HG03280 (cell line): ENCODE measurements around the gene IL1RL2.

ENCODE experiments used
- ATAC-seq: cut with Tn5 transposase; IDR thresholded peaks from one replicate; pipeline ENCODE4 v1.9.1; 2021; ENCODE audit warnings: mild to moderate bottlenecking, moderate library complexity; ENCODE audit not compliant: unreplicated experiment

IL1RL2 gene

DNA sequence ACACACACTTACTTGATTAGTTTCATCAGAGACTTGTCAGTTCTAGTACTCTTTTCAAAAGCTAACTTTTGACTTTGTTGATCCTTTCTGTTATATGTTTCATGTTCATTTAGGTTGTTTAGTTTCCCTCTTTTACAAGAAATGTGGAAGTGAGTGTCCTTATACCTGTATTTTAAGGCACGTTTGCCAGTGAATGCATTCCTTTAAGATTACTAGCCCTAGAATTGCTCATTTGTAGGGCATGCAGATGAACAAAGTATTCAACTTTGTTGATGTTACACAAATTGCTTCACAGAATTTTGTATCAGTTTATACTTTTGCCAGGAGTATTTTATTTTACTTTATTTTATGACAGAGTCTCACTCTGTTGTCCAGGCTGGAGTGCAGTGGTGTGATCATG lies 6.3 kb downstream of the IL1RL2 start:
- no peak for ATAC-seq

DNA sequence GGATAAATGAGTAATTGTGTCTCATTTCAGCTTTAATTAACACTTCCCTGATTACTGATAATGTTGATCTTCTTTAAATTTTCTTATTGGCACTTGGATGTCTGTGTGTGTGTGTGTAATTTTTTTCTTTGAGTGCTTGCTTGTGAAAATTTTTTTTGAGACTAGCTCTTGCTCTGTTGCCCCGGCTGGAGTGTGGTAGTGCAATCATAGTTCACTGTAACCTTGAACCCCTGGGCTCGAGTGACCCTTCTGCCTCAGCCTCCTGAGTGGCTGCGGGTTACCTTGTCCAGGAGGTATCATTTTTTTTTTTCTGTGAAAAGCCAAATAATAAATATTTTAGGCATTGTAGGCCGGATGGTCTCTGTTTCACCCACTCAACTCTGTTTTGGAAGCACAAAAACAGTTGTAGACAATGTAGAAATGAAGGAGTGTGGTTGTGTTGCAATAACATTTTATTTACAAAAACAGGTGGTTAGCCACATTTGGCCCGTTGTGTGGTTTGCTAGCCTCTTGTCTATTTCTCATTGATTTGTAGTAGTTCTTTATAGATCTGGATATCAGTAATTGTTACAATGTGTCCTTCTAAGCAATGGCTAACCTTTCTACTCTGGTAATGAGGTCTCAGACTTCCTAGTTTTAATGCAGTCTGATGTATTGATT lies 7.9 kb downstream of the IL1RL2 start:
- ATAC-seq = no peak

DNA sequence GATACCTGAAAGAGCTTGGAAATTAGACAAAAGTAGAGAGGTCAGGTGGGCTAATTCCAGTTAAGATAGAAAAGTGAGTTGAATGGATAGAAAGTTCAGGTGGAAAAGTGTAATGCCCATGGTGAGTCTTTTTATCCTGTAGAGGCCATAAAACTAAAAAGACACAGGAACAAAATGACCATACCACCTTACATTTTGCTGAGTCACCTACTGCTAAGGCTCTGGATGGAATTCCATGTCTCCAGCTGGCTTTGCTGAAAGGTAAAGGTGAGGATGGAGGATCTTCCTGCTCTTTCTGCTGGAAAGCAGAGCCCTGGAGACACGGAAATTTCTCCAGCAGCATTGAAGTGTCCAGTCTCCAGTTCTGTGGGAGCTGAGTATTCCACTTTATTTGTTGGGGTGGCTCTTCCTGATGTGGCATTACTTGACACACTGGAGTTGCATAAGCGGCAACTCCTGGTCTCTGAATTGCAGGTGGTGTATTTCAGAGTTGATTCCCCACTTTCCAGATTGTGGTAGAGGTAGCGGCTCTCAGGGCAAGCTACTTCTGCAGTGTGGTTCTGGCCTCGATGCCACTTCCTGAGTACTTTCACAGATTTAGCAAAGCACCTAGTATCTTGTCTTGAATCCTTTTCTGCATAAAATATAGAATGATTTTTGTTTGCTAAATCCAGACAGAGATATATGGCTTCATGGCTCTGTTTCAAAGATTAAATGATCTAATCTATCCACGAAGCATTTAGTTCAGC lies 10.7 kb downstream of the IL1RL2 start:
- no peak for ATAC-seq

DNA sequence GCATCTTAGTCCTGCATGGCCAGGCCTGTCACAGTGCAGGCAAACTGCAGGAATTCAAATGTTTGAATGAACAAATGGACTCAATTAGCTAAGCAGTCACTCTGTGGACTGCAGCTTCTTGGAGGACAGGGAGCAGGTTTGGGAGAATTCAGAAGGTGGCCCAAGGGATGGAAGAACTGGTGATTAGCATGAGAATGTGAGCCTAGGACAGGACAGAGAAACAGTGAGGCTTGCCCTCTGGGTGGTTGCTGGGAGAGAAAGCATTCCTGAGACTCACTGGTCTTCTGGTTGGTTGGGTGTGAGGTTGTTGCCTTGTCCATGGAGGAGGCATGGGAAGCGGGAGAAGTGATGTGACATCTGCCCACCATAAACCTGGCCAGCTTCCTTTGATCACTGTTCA lies 13.7 kb downstream of the IL1RL2 start:
- no peak for ATAC-seq

DNA sequence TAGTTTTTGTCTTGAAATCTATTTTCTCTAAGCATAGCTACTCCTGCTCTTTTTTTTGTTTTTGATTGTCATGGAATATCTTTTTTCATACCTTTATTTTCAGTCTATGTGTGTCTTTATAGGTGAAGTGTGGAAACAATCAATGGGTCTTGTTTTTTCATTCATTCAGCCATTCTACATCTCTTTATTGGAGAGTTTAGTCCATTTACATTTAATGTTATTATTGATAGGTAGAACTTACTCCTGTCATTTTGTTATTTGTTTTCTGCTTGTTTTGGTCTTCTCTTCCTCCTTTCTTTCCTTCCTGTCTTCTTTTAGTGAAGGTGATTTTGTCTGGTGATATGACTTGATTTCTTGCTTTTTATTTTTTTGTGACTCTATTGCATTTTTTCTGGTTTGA lies 17.8 kb downstream of the IL1RL2 start:
- no peak for ATAC-seq

DNA sequence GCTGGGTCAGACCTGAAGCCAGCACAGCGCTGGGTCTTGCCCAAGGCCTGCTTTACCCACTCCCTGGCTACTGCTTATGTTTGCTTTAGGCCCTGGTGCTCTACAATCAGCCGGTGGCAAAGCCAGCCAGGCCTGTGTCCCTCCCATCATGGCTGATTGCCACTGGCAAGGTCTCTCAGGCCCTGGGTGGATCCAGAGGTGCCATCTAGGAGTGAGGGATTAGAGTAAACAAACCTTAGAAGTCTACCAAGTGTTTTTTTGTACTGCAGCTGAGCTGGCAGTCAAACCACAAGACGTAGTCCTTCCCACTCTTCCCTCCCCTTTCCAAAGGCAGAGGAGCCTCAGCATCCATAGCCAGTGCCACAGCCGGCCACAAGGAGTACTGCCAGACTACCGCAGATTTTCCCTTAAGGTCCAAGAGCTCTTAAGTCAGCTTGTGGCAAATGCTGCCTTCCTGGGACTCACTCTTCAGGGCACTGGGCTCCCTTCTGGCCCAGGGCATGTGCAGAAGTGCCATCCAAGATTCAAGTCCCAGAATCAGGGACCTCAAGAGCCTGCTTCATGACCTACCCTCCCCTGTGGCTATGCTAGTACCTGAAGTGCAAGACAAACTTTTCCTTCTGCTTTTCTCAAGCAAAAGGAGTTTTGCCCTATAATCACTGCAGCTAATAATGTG lies 20.0 kb downstream of the IL1RL2 start:
- ATAC-seq = no peak

DNA sequence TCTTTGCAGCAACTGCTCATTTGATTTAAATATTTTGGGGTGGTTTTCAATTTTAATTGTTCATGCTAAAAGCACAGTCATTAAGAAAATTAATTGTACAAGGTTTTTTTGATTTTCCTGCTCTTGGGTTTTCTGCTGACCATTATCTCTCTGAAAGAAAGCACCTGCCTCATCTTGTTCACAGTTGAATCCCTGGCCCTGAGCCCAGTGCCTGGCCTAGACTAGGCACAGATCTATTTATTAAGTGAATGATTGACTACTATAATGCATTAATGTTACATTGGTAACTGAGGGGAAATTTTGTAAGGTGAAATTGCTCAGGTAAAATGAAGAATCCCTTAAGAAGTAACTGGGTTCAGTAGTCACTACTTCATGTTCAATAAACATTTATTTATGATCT lies 22.0 kb downstream of the IL1RL2 start:
- no peak for ATAC-seq

DNA sequence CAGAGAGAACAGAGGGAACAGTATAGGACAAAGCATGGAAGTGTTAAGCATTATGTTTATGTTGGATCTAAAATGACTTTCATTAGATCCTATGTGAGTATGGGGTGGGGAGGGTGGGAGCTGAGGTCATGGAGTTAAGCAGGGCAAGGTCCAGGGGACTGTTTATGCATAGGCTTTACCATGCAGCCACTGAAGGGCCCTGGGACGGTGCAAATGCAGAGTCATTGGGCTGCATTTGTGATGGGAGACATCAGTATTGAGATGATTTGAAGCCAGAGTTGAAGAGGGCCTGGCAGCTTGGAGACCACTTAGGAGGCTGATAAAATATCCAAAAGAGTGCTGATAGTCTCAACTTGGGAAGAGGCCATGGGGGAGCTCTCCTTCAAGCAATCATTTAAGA lies 22.7 kb downstream of the IL1RL2 start:
- ATAC-seq = no peak

DNA sequence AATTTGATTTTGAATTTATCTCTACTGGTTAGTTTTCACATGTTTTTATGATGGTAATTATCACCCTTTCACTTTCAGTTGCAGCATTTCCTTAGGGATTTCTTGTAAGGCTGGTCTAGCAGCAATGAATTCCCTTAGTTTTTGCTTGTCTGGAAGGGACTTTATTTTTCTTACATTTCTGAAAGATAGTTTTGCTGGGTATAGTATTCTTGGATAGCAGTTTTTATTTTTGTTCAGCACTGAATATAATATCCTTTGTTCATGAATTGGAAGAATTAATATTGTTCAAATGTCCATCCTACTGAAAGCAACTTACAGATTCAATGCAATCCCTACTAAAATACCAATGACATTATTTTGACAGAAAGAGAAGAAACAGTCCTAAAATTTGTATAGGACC lies 30.2 kb downstream of the IL1RL2 start:
- no peak for ATAC-seq

DNA sequence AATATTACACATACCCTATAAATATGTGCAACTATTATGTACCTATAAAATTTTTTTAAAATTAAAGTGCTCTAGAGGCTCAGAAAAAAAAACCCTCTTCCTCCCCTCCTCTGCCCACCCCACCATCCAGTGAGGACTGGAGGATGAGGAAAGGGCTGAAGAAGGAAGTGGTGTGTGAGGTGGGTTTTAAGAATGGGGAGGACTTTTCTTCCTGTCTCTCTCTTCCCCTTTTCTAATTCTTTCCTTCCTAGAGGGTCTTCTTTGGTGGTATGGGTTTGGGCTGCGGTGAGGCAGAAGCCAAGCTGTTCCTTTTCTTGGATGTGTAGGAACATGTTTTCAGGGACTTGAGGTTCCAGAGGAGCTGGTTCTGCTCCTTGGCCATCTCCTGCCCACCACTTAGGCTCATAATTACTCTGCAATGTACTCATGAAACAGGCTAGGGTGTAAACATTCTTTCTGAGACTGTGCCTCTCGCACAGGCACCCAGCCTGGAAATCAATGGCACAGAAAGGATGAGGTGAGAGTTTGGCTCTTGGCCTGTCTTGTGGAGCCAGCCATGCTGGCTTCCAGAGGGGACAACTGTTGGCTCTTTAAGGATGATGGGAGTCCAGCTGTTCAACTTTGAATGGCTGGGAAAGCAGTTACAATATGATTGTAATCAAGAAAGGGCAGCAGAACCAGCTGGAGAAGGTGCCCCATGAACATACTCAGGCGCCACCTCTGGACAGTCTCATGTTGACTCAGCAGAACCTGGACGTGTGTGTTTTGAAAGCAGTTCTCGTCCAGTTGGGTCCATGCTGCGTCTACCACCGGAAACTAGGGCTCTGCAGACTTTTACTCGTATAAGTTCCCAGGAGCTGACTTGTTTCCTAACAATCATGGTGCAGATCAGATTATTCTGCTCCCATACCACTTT lies 38.3 kb downstream of the IL1RL2 start:
- ATAC-seq = no peak

DNA sequence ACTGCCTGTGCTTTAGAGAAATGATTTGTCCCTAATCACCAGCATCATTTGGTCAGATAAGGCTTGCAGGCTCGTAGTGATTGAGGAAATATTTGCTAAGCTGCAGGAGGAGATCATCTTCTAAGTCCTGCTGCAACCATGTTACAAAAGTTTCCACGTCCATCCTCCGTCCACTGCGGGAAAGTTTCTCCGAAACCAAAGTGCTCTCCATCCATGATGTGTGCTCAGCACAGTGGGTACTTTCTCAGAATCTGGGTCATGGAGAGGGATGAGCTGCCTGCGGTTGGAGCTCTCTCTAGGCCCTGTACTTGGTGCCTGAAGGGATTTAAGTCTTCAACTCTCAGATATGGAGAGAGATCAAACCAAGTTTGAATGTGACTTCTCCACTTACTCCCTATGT lies 39.3 kb downstream of the IL1RL2 start:
- no peak for ATAC-seq

DNA sequence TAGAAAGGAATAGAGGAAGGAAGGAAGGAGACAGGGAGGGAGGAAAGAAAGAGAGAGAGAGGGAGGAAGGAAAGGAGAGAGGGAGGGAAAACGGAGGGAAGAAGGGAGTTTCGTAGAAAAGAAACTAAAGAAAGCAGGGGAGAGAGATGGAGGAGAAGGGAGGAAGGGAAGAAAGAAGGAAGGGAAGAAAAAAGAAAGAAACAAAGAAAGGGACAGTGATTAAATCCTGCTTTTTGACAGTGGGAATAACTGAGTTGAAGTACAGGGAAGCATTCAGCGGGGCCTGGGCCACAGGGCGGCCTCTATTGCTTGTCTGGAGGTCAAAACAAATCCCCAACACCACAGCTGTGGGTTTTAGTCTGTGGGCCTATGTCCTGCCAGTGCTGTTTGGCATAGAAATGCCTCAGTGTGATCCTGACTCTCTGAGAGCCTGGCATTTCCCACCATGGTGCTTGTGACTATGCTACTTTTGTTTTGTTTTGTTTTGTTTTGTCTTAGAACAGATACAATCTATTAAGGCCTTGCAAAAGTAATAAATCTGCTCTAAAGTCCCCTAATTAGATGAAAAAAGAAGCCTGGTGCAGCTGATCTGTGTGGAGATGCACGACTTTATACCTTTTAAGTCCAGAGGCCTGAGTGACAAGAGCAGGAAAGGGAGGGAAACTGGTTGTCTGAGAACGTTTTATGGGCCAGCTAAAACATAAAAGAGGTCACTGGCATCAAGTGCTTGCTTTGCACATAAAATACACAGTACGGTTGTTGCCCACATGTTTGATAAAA lies 40.0 kb downstream of the IL1RL2 start:
- no peak for ATAC-seq

DNA sequence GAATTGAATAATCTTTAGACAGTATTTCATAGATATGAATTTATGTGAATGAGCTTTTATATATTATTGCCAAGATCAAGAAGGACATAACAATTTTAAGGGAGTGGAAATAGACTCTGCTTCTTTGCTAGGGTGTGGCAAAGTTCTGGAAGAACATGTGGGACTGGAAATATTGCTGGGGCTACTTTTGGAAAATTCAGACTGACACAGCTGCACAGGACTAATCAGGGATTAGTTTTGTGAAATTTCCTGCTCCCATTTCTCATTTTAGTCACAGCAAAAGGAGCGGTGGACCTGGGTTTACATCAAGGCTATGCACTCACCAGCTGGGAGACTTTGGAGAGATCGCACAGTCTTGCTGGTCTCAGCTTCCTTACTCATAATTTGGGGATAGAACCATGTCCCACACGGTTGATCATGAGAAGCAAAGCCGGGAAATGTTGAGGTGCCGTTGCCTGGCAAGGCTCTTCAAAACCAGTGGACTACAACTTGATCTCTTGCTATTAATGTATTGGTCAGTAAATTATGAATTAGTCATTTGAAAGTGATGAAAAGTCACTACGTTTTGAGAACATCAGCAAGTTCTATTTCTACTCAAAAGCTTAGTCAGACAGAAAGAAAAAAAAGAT lies 42.4 kb downstream of the IL1RL2 start:
- ATAC-seq = no peak

DNA sequence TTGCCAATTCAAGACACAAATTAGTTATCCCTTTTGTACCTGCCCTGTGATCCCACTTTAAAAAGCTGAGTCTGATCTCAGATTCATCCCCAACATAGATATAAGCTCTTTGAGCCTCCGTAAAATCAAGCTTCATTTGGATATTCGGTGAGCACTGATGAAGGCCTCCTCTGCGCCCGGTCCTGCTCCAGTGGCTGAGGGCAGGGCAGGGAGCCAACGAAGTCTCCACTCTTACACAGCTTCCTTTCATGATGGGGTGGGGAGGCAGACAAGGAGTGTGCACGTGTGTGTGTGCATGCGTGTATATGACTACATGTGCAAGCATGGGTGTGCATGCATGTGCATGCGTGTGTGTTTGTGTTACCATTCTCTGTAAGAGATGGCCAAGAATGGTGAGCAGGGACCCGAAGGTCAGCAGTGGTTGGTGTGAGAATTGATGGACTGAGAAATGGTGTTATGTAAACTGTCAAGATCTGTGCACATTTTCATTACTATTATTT lies 43.6 kb downstream of the IL1RL2 start:
- no peak for ATAC-seq

DNA sequence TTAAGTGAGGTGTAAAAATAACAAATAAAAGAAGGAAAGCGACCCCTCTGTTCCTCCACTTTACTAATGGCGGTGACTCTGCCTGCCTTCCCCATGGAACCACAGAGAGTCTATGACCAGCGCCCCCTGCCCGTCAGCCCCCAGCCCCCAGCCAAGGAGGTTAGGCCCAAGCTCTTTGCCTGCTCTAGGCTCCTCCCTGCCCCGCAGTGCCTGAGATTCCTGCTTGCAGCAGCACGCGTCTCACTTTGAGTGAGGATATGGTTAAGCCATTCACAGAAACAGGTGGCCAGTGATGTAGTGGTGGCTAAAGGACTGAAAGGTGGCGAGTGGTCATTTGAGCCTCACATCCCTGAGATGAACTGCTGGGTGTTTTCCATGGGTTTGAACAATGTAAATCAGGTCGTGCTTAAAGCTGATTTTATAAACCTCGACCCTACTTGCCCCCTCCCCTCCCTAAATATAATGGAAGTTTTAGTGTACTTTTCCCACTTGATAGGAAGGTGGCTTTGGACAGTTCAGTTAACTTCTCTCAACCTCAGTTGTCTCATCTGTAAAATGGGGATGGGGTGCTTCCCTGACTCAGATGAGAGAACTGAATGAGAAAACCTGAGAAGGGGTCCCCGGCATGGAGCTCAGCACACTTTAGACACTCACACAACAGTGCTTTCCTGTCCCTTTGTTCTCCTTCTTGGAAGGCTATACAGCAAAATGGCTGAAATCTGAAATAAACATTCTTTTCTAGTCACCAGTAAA lies 46.5 kb downstream of the IL1RL2 start:
- no peak for ATAC-seq

DNA sequence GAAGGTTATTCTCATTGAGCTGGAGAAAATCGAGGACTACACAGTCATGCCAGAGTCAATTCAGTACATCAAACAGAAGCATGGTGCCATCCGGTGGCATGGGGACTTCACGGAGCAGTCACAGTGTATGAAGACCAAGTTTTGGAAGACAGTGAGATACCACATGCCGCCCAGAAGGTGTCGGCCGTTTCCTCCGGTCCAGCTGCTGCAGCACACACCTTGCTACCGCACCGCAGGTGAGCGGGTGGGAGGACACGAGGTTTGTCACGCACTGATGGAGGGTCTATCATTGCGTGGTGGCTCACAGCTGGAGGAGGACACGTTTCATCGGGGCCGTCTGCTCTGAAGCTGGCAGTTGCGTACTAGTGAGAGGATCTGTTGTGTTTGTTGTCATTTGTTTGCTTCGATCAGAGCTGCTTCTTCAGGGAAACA lies 48.2 kb downstream of the IL1RL2 start:
- ATAC-seq = no peak

DNA sequence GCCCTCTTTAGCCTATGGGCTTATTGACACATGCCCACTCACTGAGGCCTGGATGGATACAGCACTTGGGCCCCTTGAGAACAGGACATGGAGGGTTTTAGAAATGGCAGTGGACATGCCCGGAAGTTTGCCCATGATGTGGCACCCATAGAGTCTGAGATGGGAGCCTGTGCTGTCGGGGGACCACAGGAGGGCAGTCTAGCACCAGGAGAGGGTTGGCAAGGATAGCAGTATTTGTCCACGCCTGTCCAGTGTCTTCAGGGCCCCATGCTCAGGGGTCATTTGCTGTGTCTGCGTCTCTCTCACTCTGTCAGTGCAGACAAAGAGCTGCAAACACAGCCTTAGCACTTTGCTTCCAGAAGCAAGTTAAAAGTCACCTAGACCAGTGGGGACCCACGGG lies 48.7 kb downstream of the IL1RL2 start:
- ATAC-seq = no peak

DNA sequence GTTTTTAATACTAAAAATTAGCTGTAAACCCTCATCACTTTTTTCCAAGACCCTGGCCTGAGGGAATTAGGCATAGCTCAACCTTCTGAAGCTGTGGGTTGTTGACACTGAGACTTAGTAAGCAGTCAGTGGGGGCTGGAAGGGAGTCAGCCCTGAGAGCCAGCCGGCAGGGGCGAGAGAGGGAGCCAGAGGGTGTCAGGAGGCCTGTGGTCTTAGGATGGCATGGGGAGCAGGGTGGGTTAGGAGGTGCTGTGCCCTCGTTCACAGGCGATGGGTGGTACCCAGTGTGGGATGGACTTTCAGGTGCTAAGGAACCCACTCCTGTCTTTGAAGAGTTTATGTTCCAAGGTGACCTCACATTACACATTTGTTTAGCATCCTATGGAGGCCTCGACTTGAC lies 49.3 kb downstream of the IL1RL2 start:
- no peak for ATAC-seq

DNA sequence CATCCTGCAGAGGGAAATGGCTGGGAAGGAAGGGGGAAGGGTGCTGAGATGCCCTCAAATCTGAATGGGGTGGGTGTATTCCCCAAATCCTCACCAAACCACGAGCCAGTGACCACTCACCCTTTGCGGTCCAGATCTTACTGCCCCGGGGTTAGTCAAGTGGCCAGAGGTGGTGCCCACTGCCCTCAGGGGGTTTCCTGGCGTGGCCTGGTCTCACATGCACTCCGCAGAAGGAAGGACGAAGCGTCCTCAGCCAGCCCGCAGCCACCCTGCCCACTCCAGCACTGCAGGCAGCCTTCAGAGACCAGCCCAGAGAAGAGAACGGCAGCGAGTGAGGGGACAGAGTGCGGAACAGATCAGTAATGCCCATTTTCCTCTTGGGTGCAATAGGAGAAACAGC lies 50.4 kb downstream of the IL1RL2 start:
- ATAC-seq = no peak
